A673 (cell line): ENCODE measurements around the gene CACNA1A. TPM values are rescaled to one million over a fixed set of nuclear protein-coding genes. Genes with fewer than 3 reads are reported as not detected.

ENCODE experiments used
- BruUV-seq: library from RNA; stranded (reverse); fragments of 400-500 nt; replicated peaks from 2 replicates; lab custom pipeline; 2021; lab: Mats Ljungman, UMichigan
- CTCF ChIA-PET: fragments of 300-600 bp; sonication (Branson Sonifier 250); formaldehyde crosslinking; loops from one replicate; lab custom pipeline; 2022; ENCODE audit warnings: antibody characterized with exemption; lab: Charles Lee
- POLR2A ChIA-PET: fragments of 300-600 bp; sonication (Branson Sonifier 250); formaldehyde crosslinking; loops from one replicate; lab custom pipeline; 2022; ENCODE audit warnings: antibody characterized with exemption; ENCODE audit not compliant: low non-redundant PET; lab: Charles Lee
- DNase-seq: peaks from one replicate; pipeline ENCODE4 v3.0.0-alpha.2; 2015; ENCODE audit warnings: low spot score
- H3K27ac ChIP-seq: fragments of 200-600 bp; sonication (generic); 2 replicates; pipeline ENCODE4 v1.5.1; 2016; ENCODE audit warnings: mixed run types, low read depth, mild to moderate bottlenecking, mixed read lengths, antibody characterized with exemption, low read length; ENCODE audit not compliant: poor library complexity, severe bottlenecking
- H3K27me3 ChIP-seq: fragments of 200-600 bp; sonication (generic); replicated peaks from 2 replicates; pipeline ENCODE4 v1.6.1; 2017; ENCODE audit warnings: mixed run types, low read depth, mild to moderate bottlenecking, mixed read lengths, antibody characterized with exemption, low read length; ENCODE audit not compliant: insufficient read depth, poor library complexity
- H3K36me3 ChIP-seq: fragments of 200-600 bp; sonication (generic); 2 replicates; pipeline ENCODE4 v1.6.1; 2016; ENCODE audit warnings: mixed run types, mild to moderate bottlenecking, mixed read lengths, antibody characterized with exemption, low read length; ENCODE audit not compliant: insufficient read depth, poor library complexity, severe bottlenecking
- H3K4me1 ChIP-seq: fragments of 200-600 bp; sonication (generic); 2 replicates; pipeline ENCODE4 v1.6.1; 2017; ENCODE audit warnings: mixed run types, mild to moderate bottlenecking, mixed read lengths, antibody characterized with exemption, low read length; ENCODE audit not compliant: insufficient read depth, poor library complexity, severe bottlenecking
- H3K4me3 ChIP-seq: fragments of 200-600 bp; sonication (generic); 2 replicates; pipeline ENCODE4 v1.5.1; 2016; ENCODE audit warnings: low read depth, mixed run types, mild to moderate bottlenecking, mixed read lengths, low read length; ENCODE audit not compliant: poor library complexity, severe bottlenecking
- H3K9me3 ChIP-seq: fragments of 200-600 bp; sonication (generic); 2 replicates; pipeline ENCODE4 v1.6.1; 2016; ENCODE audit warnings: mixed run types, low read depth, mild to moderate bottlenecking, mixed read lengths, antibody characterized with exemption, low read length; ENCODE audit not compliant: poor library complexity, severe bottlenecking
- EZH2 ChIP-seq: fragments of 200-600 bp; sonication (generic); IDR thresholded peaks from 2 replicates; pipeline ENCODE4 v1.6.1; 2017; ENCODE audit warnings: borderline replicate concordance, low read depth, mild to moderate bottlenecking, mixed read lengths, antibody characterized with exemption, low read length; ENCODE audit not compliant: poor library complexity, severe bottlenecking
- intact Hi-C: fragments of 100-400 bp; cut with micrococcal nuclease; formaldehyde crosslinking; loops from one replicate; pipeline ENCODE4 v1.10.0; 2022; ENCODE audit not compliant: unreplicated experiment
- total RNA-seq: library from RNA; stranded (reverse); gene quantifications from 2 replicates; pipeline ENCODE4 v1.2.3, GENCODE V29; 2021
- TF ChIP-seq, protein P1 (sequence below): fragments of 300-800, 200-600 bp; sonication (generic); conservative IDR thresholded peaks from 2 replicates; pipeline ENCODE4 v1.5.1; 2017; ENCODE audit warnings: low read depth, mild to moderate bottlenecking, antibody characterized with exemption, low read length, moderate library complexity, mixed read lengths

Gene CACNA1A
- total RNA-seq, 1 experiment from 2014 or later: 3.2 TPM

DNA sequence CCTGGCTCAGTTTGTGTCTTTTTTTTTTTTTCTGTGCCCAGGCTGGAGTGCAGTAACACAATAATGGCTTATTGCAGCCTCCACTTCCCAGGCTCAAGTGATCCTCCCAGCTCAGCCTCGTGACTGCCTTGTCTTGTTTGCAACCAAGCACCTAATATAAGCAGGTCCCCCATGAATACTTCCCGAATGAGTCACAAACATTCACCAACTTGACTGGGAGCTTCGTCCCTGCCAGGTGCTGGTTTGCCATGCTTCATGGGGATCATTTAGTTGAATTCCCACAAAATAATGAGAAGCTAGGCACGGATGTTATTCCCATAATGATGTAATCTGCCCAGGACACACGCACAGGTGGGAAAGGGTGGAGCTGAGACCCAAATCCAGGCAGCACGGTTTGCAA is 176.5 kb downstream of the CACNA1A start:
- no peak overlapping the region for H3K27ac ChIP-seq
- no TSS peak for BruUV-seq
- no peak for DNase-seq
- ChIA-PET CTCF (interaction anchor here (0.6 kb wide), 1 partner anchor 221 kb away, joined by 4 read pairs; no protein-coding TSS in a partner anchor), POLR2A (no interaction called here)
- no peaks in the 10 kb centered on the region for H3K9me3 ChIP-seq
- H3K4me1 ChIP-seq: no peaks in the 10 kb centered on the region
- intact Hi-C loops: no loop called here
- H3K4me3 ChIP-seq: no peak overlapping the region
- TF ChIP-seq, protein P1, sequence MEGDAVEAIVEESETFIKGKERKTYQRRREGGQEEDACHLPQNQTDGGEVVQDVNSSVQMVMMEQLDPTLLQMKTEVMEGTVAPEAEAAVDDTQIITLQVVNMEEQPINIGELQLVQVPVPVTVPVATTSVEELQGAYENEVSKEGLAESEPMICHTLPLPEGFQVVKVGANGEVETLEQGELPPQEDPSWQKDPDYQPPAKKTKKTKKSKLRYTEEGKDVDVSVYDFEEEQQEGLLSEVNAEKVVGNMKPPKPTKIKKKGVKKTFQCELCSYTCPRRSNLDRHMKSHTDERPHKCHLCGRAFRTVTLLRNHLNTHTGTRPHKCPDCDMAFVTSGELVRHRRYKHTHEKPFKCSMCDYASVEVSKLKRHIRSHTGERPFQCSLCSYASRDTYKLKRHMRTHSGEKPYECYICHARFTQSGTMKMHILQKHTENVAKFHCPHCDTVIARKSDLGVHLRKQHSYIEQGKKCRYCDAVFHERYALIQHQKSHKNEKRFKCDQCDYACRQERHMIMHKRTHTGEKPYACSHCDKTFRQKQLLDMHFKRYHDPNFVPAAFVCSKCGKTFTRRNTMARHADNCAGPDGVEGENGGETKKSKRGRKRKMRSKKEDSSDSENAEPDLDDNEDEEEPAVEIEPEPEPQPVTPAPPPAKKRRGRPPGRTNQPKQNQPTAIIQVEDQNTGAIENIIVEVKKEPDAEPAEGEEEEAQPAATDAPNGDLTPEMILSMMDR: no peak
- no peak for TF ChIP-seq EZH2
- no peaks in the 10 kb centered on the region for H3K36me3 ChIP-seq
- H3K27me3 ChIP-seq: peaks cover 11% of the 10 kb centered on the region

DNA sequence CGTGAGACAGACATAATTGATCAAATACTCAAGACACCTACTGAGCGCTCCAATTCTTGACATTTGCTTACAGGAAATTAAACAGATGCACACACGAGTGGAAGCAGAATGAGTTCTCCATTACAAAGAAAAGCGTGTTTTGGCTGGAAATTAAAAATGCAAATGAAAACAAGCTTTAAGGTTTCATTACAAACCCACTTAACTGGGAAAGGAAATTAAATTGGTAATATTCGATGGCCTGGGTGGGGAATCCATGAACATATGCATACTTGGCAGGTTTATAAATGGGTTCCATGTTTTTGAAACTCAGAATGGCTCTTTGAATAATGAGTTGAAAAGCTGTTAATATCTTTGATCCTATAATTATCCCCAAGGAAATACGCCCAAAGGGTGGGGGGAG is 178.0 kb downstream of the CACNA1A start:
- TF ChIP-seq, protein P1: no peak
- no peak for TF ChIP-seq EZH2
- H3K27ac ChIP-seq: no peak overlapping the region
- H3K4me3 ChIP-seq: no peak overlapping the region
- H3K9me3 ChIP-seq: no peaks in the 10 kb centered on the region
- no peak for DNase-seq
- peaks cover 11% of the 10 kb centered on the region for H3K27me3 ChIP-seq
- no peaks in the 10 kb centered on the region for H3K36me3 ChIP-seq
- CTCF ChIA-PET: no interaction called here
- POLR2A ChIA-PET: no interaction called here
- no TSS peak for BruUV-seq
- H3K4me1 ChIP-seq: no peaks in the 10 kb centered on the region
- intact Hi-C loops: no loop called here

DNA sequence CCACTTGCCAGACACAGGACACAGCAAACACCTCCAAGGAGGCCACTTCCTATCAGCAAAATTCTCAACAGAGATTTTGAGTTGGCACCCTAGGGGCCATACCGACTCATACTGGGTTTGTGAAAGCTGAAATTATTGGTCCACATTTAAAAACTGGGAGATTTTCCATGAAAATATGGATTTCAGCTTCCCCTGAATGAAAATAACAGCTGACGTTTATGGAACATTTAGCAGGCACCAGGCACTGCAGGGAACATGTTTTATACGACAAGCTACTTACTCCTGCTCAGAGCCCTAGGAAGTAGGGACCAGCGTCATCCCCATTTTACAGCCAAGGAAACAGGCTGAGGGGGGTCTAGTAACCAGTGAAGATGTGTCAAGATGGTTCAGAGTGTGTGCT is 186.8 kb downstream of the CACNA1A start:
- Histone ChIP-seq H3K27ac (no peak overlapping the region), H3K36me3 (no peaks in the 10 kb centered on the region), H3K4me1 (no peaks in the 10 kb centered on the region), H3K9me3 (no peaks in the 10 kb centered on the region), H3K4me3 (no peak overlapping the region), H3K27me3 (no peaks in the 10 kb centered on the region)
- no TSS peak for BruUV-seq
- intact Hi-C loops: no loop called here
- TF ChIP-seq, protein P1: no peak
- TF ChIP-seq EZH2: no peak
- no peak for DNase-seq
- POLR2A ChIA-PET: no interaction called here
- CTCF ChIA-PET: no interaction called here
